GM18861 (cell line): ENCODE data around the gene VWA7.
A peak's percentile ranks its signal among the peaks of the same experiment; 100 is the strongest.
"Not testable (repeated sequence)": the region's sequence is repeated elsewhere in the genome, so short reads cannot be mapped to it uniquely, and the experiment has no call there.

ENCODE experiments used
- ATAC-seq: cut with Tn5 transposase; IDR thresholded peaks from one replicate; pipeline ENCODE4 v1.9.1; 2021; ENCODE audit not compliant: unreplicated experiment

The VWA7 gene, protein sequence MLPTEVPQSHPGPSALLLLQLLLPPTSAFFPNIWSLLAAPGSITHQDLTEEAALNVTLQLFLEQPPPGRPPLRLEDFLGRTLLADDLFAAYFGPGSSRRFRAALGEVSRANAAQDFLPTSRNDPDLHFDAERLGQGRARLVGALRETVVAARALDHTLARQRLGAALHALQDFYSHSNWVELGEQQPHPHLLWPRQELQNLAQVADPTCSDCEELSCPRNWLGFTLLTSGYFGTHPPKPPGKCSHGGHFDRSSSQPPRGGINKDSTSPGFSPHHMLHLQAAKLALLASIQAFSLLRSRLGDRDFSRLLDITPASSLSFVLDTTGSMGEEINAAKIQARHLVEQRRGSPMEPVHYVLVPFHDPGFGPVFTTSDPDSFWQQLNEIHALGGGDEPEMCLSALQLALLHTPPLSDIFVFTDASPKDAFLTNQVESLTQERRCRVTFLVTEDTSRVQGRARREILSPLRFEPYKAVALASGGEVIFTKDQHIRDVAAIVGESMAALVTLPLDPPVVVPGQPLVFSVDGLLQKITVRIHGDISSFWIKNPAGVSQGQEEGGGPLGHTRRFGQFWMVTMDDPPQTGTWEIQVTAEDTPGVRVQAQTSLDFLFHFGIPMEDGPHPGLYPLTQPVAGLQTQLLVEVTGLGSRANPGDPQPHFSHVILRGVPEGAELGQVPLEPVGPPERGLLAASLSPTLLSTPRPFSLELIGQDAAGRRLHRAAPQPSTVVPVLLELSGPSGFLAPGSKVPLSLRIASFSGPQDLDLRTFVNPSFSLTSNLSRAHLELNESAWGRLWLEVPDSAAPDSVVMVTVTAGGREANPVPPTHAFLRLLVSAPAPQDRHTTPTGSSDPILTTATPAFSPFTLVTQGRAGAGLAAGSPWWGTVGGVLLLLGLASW

DNA sequence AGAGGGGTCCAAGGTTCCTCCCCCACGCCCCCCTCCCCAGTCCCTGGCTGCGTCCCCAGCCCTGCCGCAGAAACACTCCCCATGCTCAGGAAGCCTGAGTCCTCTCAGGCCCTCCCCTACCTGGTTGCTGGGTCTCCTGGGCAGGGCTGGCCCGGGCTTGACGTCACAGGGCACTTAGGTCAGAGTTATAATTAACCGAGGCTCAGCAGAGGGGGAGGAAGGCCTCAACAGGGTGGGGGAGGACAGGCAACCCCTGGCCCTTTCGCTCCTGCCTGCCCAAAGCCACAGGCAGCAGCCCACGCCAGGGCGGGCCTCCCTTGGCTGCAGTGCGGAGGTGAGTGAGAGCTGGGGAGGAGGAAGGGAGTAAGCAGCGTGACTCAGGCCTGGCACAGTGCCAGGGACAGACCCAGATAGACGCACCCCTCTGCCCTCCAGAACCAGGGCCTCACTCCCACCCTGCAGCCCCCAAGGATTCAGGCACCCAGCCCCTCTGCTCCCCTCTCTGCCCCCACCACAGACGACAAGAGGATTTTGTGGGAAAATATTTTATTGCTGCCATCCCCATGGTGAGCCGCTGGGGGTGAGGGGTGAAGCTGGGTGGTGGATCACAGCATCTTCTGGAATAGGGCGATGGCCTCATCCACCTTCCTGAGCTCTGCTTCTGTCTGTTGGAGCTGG is at the start of gene VWA7:
VWA7 (minus strand) TSS at position 340 of the 678 bp plus-strand sequence. CDS start 549 bp downstream, outside the sequence.
- ATAC-seq, result peak; percentile 58

DNA sequence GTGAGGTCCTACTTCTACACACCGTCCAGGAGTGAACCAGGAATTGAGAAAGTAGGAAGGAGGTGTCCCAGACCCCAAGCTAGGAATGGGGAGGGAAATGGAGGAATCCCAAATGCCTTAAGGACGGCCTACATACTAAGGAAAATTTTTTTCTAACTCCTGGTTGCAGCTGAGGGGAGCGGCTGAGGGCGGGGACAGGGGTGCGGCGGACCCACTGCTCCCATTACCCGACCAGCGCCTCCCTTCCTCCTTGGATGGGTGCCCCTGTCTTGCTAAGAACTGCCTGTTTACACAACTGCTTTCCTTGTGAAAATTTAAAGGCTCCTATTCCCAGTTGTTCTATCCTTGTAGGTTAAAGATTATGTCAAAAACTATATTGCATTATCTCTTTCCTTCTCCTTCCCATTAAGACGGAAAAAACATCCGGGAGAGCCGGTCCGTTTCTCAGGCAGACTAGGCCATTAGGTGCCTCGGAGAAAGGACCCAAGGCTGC is 49.7 kb upstream of the VWA7 start:
- ATAC-seq, result no peak

DNA sequence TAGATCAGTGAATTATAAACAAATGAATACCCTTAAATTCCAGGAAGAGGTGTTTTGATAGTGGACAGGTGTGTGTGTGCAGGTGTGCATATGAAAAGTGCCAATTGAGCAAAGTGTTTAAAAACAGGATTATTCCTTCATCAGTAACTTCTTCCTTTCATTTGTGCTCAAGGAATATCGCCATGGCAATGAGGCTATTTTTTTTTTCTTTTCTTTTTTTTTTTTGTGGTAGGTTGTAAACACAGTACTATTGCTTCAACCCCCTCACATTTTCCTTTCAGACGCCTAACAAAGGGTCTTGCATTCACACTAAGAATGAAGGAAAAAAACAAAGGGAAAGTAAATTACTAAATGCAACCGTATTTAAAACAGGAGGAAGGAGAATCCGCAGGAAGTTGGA is 48.4 kb upstream of the VWA7 start:
- ATAC-seq, result no peak

DNA sequence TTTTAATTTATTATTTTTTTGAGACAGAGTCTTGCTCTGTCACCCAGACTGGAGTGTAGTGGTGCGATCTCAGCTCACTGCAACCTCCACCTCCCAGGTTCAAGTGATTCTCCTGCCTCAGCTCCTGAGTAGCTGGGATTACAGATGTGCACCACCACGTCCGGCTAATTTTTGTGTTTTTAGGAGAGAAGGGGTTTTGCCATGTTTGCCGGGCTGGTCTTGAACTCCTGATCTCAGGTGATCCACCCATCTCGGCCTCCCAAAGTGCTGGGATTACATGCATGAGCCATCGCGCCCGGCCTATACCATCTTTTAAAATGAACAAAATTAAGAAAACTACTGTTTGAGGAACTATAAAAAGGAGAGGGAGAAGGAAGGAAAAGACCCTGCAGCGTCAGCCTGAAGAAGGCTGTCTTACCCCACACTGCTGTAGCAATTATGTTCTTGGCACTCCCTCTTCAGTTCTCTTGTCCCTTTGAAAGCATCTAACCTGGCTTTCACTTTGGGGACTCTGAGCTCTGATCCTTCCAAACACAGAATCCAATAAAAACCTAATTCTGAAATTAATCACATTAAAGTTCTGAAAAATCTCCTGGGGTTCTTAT is 46.6 kb upstream of the VWA7 start:
- ATAC-seq, result not testable (repeated sequence)

DNA sequence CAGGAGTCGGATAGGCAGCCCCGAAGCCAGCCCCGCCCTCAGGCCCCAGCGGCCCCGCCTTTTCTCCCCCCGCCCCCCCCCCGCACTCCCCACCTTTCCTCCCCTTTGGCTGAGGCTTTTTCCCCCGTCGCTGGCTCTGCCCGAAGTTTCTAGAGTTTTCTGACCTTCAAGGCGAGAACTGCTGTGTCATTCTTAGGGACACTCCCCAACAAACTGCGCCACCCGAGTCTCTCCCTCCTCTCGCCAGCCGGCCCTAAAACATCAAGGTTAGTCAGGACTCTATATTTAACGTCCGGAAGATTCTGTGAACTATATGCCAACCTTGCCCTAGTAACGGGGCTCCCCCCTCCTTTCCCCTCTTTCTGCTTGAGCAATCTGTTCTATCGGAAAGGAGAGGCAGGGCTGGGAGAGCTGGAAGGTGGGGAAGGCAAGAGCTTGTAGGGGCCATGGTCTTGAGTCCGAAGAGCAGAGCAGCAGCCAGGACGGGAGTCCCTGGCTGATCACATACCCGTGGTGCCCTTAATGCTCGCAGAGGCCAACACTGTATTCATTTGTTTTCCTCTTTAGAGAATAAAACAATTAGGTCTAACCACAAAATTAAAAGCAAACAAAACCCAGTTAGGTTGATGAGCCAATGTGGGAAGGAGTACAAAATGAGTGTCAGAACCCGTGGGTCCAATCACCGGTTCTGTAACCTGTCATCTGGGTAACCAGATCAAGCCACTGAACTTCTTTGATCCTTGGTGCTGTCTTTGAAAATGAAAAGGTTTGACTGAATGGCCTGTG is 45.1 kb upstream of the VWA7 start:
- ATAC-seq, result peak; percentile 21

DNA sequence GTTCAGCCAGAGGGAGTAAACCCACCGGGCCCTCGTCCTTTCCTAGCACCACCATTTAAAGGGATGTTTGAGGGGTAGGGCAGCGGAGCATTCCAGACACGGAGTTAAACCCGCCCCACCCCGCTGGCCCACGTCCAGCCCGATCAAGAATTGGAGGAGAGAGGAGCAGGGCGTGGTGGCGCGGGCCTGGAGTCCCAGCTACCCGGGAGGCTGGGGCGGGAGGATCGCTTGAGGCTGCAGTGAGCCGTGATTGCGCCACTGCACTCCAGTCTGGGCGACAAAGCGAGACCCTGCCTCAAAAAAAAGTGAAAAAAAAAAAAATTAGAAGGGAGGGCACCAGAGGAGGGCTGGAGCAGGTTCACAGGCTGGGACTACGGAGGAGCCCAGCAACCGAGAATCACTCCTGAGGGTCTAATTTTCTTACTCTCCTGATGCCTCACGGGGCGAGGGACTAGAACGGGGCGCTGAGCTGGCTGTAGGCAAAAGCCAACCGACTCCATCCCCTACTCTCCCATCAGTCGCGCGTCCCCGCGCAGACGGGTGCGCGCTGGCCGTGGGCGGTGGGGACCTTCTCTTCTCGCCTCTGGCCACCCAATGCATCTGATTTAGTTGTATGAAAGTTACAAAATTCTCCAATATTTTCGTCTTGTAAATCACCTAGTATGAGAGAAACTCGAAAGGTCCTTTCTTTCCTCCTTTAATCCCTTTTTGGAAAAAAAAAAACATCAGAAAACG is 44.3 kb upstream of the VWA7 start:
- peak; percentile 36 for ATAC-seq

DNA sequence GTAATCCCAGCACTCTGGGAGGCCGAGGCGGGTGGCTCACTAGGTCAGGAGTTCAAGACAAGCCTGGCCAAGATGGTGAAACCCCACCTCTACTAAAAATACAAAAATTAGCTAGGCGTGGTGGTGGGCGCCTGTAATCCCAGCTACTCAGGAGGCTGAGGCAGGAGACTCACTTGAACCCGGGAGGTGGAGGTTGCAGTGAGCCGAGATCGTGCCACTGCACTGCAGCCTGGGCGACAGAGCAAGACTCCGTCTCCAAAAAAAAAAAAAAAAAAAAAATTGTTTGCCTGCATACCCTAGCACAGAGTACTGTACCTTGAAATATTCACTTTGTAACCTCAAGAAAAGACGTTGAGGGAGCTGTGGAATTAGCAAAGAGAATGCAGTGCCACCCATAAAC is 43.3 kb upstream of the VWA7 start:
- not testable (repeated sequence) for ATAC-seq

DNA sequence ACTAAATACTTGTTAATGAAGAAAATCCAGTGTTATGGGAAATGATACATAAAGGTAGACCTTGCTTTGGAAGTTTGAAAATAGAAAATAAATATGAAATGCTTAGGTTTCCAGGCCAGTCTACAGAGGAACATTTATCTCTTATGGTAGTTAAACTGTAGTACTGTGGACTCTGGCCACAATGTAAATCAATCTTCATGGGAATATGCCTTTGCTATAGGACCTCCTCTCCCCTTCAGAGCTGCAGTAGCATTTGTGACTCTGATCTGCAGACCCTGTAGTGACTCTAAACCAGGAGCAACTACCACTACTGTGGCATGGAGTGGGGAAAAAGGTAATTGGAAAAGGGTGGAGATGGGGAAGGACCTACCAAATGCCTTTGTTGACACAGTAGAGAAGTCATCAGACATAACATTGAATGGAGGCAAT is 42.8 kb upstream of the VWA7 start:
- no peak for ATAC-seq

DNA sequence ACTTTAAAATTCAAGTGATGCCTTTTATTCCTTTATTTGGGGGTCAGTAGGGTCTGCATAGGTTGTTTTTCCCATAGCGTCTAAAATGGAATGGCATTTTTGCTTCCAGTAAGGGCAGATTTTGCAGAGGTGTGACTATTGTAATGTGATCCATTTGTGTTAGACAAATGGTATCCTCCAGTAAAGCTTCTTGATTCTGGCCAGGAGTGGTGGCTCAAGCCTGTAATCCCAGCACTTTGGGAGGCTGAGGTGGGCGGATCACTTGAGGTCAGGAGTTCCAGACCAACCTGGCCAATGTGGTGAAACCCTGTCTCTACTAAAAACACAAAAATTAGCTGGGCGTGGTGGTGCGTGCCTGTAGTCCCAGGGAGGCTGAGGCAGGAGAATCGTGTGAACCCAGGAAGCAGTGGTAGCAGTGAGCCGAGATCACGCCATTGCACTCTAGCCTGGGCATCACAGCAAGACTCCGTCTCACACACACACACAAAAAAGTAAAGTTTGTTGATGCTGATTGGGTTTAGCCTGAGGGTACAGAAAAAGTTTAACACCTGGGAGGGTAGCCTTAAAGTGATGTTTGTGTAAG is 40.9 kb upstream of the VWA7 start:
- ATAC-seq, result not testable (repeated sequence)

DNA sequence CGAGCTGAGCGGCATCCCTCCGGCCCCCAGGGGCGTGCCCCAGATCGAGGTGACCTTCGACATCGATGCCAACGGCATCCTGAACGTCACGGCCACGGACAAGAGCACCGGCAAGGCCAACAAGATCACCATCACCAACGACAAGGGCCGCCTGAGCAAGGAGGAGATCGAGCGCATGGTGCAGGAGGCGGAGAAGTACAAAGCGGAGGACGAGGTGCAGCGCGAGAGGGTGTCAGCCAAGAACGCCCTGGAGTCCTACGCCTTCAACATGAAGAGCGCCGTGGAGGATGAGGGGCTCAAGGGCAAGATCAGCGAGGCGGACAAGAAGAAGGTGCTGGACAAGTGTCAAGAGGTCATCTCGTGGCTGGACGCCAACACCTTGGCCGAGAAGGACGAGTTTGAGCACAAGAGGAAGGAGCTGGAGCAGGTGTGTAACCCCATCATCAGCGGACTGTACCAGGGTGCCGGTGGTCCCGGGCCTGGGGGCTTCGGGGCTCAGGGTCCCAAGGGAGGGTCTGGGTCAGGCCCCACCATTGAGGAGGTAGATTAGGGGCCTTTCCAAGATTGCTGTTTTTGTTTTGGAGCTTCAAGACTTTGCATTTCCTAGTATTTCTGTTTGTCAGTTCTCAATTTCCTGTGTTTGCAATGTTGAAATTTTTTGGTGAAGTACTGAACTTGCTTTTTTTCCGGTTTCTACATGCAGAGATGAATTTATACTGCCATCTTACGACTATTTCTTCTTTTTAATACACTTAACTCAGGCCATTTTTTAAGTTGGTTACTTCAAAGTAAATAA is 40.2 kb upstream of the VWA7 start:
- ATAC-seq, result not testable (repeated sequence)

DNA sequence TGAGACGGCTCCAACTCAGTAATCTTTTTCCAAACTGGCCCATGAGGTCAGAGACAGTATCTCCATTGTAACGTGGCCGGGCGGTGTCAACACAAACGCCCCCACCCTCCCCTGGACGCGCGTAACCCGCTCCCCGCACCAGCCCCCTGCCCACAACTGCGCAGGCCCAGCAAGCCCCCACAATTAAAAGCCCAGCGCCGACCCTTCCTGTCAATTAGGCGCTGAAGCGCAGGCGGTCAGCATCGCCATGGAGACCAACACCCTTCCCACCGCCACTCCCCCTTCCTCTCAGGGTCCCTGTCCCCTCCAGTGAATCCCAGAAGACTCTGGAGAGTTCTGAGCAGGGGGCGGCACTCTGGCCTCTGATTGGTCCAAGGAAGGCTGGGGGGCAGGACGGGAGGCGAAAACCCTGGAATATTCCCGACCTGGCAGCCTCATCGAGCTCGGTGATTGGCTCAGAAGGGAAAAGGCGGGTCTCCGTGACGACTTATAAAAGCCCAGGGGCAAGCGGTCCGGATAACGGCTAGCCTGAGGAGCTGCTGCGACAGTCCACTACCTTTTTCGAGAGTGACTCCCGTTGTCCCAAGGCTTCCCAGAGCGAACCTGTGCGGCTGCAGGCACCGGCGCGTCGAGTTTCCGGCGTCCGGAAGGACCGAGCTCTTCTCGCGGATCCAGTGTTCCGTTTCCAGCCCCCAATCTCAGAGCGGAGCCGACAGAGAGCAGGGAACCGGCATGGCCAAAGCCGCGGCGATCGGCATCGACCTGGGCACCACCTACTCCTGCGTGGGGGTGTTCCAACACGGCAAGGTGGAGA is 38.1 kb upstream of the VWA7 start, which contains the start of the genes HSPA1A and HSPA1L:
HSPA1A (plus strand) TSS at position 519 of the 814 bp plus-strand sequence; CDS start at position 733, 214 bp downstream.
HSPA1L (minus strand) TSS at position 259 of the 814 bp plus-strand sequence. CDS start 3,311 bp downstream, outside the sequence.
- no peak for ATAC-seq

DNA sequence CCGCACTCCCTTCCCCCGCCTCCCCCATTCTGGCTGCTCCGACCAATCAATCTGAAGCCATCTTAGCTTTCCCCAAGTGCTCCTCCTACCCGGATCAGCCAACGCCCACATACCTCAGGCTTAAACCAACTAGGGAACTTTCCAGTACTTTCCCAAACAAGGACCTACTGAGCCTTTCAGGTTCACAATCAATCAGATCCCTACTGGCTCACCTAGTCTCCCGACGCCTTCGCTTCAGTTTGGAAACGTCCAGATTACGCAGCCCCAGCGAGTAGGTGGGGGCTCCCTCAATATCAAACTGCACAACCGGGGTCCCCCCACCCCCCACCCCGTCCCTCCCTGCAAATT is 37.5 kb upstream of the VWA7 start:
- no peak for ATAC-seq

DNA sequence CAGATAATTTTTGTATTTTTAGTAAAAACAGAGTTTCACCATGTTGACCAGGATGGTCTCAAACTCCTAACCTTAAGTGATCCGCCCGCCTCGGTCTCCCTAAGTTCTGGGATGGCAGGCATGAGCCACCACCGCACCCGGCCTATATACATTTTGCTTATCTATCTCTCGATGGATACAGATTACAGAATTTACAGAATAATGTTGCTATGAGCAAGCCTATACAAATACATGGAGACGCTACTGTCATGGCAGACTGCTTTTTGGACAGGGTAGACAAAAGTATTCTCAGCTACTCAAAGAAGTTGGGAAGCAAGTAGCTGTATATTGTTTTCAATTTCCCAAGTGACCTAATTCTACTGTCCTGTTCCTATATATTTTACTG is 36.3 kb upstream of the VWA7 start:
- no peak for ATAC-seq

DNA sequence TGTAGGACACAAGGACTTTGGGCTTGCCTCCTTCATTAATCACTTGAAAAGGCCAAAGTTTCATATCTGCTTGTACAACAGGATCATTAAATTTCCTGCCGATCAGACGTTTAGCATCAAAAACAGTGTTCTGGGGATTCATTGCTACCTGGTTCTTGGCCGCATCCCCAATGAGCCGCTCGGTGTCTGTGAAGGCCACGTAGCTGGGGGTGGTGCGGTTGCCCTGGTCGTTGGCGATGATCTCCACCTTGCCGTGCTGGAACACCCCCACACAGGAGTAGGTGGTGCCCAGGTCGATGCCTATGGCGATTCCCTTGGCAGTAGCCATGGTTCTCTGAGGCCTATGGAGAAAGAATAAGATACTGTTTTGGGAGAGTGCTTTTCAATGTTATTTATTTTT is 34.5 kb upstream of the VWA7 start:
- no peak for ATAC-seq

DNA sequence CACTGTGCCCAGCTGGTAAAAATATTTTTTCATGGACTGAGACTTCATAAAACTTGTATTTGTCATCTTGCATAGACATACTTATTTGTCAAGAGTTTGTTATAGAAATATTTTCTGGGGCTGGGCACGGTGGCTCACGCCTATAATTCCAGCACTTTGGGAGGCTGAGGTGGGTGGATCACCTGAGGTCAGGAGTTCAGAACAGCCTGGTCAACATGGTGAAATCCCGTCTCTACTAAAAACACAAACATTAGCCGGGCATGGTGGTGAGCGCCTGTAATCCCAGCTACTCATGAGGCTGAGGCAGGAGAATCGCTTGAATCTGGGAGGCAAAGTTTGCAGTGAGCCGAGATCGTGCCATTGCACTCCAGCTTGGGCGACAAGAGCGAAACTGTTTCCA is 31.5 kb upstream of the VWA7 start:
- not testable (repeated sequence) for ATAC-seq

DNA sequence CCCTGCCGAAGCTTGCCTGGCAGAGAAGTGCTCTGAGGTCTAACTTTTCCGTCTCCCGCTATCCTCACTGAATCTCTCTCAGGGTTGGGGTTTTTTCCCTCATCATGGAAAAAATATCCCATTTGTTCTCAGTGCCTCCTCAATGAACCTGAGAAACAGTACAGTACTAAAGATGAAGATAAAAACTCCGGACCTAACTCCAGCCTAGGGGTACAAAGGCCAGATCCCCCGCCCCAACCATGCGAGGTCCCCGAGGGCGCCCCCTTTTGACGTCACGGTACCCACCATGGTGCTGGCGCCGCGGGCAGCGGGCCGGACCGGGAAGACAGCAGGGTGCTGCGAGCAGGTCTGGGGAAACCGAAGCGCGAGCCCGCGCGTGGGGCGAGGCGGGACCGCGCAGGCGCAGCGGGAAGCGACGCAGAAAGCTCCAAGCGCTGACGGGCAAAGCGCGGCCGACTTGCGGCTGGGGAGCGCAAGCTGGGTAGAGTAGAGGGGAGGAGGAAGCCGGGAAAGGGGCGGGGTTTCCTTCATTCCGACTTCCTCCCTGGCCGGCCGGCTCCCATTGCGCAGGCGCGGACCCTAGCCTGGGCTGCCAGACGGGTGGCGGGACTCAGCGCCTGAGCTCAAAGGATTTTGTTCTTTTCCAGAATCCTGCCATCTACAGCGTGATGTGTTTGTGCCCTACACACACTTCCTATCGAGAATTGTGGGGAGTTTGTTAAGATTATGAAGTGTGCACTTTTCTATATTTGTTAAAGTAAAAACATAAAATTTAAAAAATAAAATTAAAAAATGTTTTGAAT is 29.5 kb upstream of the VWA7 start, which contains the start of gene LSM2:
LSM2 (minus strand) TSS at position 497 of the 803 bp plus-strand sequence; CDS start at position 288, 209 bp downstream.
- ATAC-seq, result peak; percentile 80
